NK-92 (cell line): Measurements from ENCODE around the gene IGSF3.
"Not testable (repeated sequence)": the region's sequence is repeated elsewhere in the genome, so short reads cannot be mapped to it uniquely, and the experiment has no call there.

ENCODE experiments used
- DNase-seq: peaks from one replicate; lab custom pipeline; 2025; ENCODE audit not compliant: unreplicated experiment; lab: John Stamatoyannopoulos, UW

Gene IGSF3

GRCh38 chr1:116580446-116581322 is 86.8 kb downstream of the IGSF3 start:
- DNase-seq, result no peak

- DNase-seq, result no peak
Observed at GRCh38 chr1:116579259-116579875, 88.2 kb downstream of the IGSF3 start.

- no peak for DNase-seq
Observed at GRCh38 chr1:116578581-116578980, 89.0 kb downstream of the IGSF3 start.

GRCh38 chr1:116577759-116578314 is 89.7 kb downstream of the IGSF3 start:
- no peak for DNase-seq

GRCh38 chr1:116574581-116575291 is 92.8 kb downstream of the IGSF3 start:
- no peak for DNase-seq

GRCh38 chr1:116573431-116574095 is 94.0 kb downstream of the IGSF3 start:
- DNase-seq, result no peak

GRCh38 chr1:116572771-116573430 is 94.6 kb downstream of the IGSF3 start:
- no peak for DNase-seq

GRCh38 chr1:116572099-116572498 is 95.4 kb downstream of the IGSF3 start:
- no peak for DNase-seq

GRCh38 chr1:116571215-116571919 is 96.2 kb downstream of the IGSF3 start:
- DNase-seq, result no peak

- no peak for DNase-seq
Observed at GRCh38 chr1:116570358-116571214, 96.9 kb downstream of the IGSF3 start, which contains the start of gene CD58. TSS of gene CD58 (minus strand) at chr1:116571026. CDS start at chr1:116570972, 54 bp downstream.

- no peak for DNase-seq
Observed at GRCh38 chr1:116569776-116570357, 97.7 kb downstream of the IGSF3 start.

GRCh38 chr1:116569381-116569670 is 98.2 kb downstream of the IGSF3 start:
- no peak for DNase-seq

GRCh38 chr1:116568662-116569380 is 98.7 kb downstream of the IGSF3 start:
- no peak for DNase-seq

GRCh38 chr1:116567790-116568661 is 99.5 kb downstream of the IGSF3 start:
- no peak for DNase-seq

GRCh38 chr1:116565222-116565621 is 102.3 kb downstream of the IGSF3 start:
- DNase-seq, result no peak

GRCh38 chr1:116564426-116564825 is 103.1 kb downstream of the IGSF3 start:
- DNase-seq, result no peak

GRCh38 chr1:116562465-116562864 is 105.1 kb downstream of the IGSF3 start:
- DNase-seq, result not testable (repeated sequence)
